Keratinocyte (primary cell): ENCODE data around the gene HEATR3. TPM values are rescaled to one million over a fixed set of nuclear protein-coding genes. Genes with fewer than 3 reads are reported as not detected.

Experiments
- DNase-seq: peaks from one replicate; pipeline ENCODE4 v3.0.0-alpha.2; 2011; ENCODE audit warnings: low read depth, missing footprints, low spot score
- FAIRE-seq: peaks from 2 replicates; lab custom pipeline; 2011; peaks lifted over from hg19 to GRCh38; lab: Jason Lieb, UNC
- H2AFZ ChIP-seq: 2 replicates; pipeline ENCODE4 v1.6.0; 2012; ENCODE audit warnings: low read length, control low read depth, inconsistent platforms; ENCODE audit not compliant: control insufficient read depth
- H3K27ac ChIP-seq: 2 replicates; pipeline ENCODE4 v1.5.1; 2011; ENCODE audit warnings: low read length; ENCODE audit not compliant: control insufficient read depth, insufficient read depth
- H3K27me3 ChIP-seq: 3 replicates; pipeline ENCODE4 v1.6.0; 2011; ENCODE audit warnings: low read length; ENCODE audit not compliant: control insufficient read depth, insufficient read depth; ENCODE audit errors: extremely low read depth
- H3K36me3 ChIP-seq, 2 experiments: 2 replicates in 1 of 2; 3 replicates in 1 of 2; pipeline ENCODE4 v1.5.1; 2011; ENCODE audit warnings: low read length in 2 of 2, mild to moderate bottlenecking in 1 of 2; ENCODE audit not compliant: control insufficient read depth in 2 of 2, insufficient read depth in 2 of 2; ENCODE audit errors: extremely low read depth in 1 of 2
- H3K4me1 ChIP-seq: 3 replicates; pipeline ENCODE4 v1.5.1; 2011; ENCODE audit warnings: low read length; ENCODE audit not compliant: control insufficient read depth, insufficient read depth; ENCODE audit errors: extremely low read depth
- H3K4me2 ChIP-seq: 3 replicates; pipeline ENCODE4 v1.6.0; 2011; ENCODE audit warnings: low read depth, low read length; ENCODE audit not compliant: control insufficient read depth, insufficient read depth; ENCODE audit errors: extremely low read depth
- H3K4me3 ChIP-seq, 3 experiments: fragments of 200-600 bp in 1 of 3; sonication (generic) in 1 of 3; 2 replicates in 2 of 3; 3 replicates in 1 of 3; pipeline ENCODE4 v1.5.1; 2011 to 2016; ENCODE audit warnings: low read length in 3 of 3, mild to moderate bottlenecking in 3 of 3, control low read depth in 2 of 3, inconsistent platforms in 1 of 3, low read depth in 1 of 3, mixed read lengths in 1 of 3, mixed run types in 1 of 3, moderate library complexity in 1 of 3; ENCODE audit not compliant: control insufficient read depth in 2 of 3, insufficient read depth in 2 of 3; ENCODE audit errors: extremely low read depth in 1 of 3
- H3K79me2 ChIP-seq: 2 replicates; pipeline ENCODE4 v1.6.0; 2012; ENCODE audit warnings: low read length; ENCODE audit not compliant: control insufficient read depth, insufficient read depth
- H3K9ac ChIP-seq: 3 replicates; pipeline ENCODE4 v1.6.0; 2011; ENCODE audit warnings: low read length; ENCODE audit not compliant: control insufficient read depth, insufficient read depth; ENCODE audit errors: extremely low read depth
- H3K9me1 ChIP-seq: 3 replicates; pipeline ENCODE4 v1.6.0; 2011; ENCODE audit warnings: low read length; ENCODE audit not compliant: control insufficient read depth, insufficient read depth; ENCODE audit errors: extremely low read depth
- H3K9me3 ChIP-seq: 2 replicates; pipeline ENCODE4 v1.5.1; 2012; ENCODE audit warnings: low read depth, low read length; ENCODE audit not compliant: control insufficient read depth
- H4K20me1 ChIP-seq: 3 replicates; pipeline ENCODE4 v1.6.0; 2011; ENCODE audit warnings: low read length; ENCODE audit not compliant: control insufficient read depth, insufficient read depth; ENCODE audit errors: extremely low read depth
- CTCF ChIP-seq, 3 experiments: IDR thresholded peaks in 1 of 3; conservative IDR thresholded peaks in 1 of 3; optimal IDR thresholded peaks in 1 of 3; 2 replicates in 2 of 3; 3 replicates in 1 of 3; pipeline versions ENCODE3 to v1.5.1; 2011; ENCODE audit warnings: low read length in 3 of 3, mild to moderate bottlenecking in 3 of 3, moderate library complexity in 2 of 3, control low read depth in 1 of 3, inconsistent platforms in 1 of 3; ENCODE audit not compliant: insufficient read depth in 2 of 3; ENCODE audit errors: extremely low read depth in 1 of 3
- EZH2 ChIP-seq: IDR thresholded peaks from one replicate; pipeline ENCODE4 v1.6.1; 2012; ENCODE audit warnings: inconsistent platforms, mild to moderate bottlenecking, low read length, moderate library complexity
- dilution Hi-C: fragments of 300-500 bp; cut with MboI; formaldehyde crosslinking; loops from one replicate; pipeline ENCODE4 v1.7.0; 2020; ENCODE audit warnings: low sequenced_read_pairs; ENCODE audit not compliant: extremely low pct_ligation_motif_present
- polyA plus RNA-seq, 5 experiments: library from polyadenylated mRNA; depleted of rRNA in 3 of 5; stranded (reverse) in 3 of 5; stranded (forward) in 1 of 5; unstranded in 1 of 5; fragments of >200 nt; gene quantifications; 1 replicate in 1 of 5; 2 replicates in 3 of 5; 3 replicates in 1 of 5; pipeline versions ENCODE4 v1.2.1 to v1.2.3, GENCODE V29; 2011 to 2012; ENCODE audit warnings: missing spikeins in 2 of 5, low read depth in 1 of 5, low replicate concordance in 1 of 5

HEATR3 gene
- polyA plus RNA-seq, 1 donor (not counting 4 experiments of a cell fraction or from before 2014, with no cell fraction given): 27.2 TPM

- no peak for FAIRE-seq
- H3K4me1 ChIP-seq: no peaks in the 10 kb centered on the region
- no peaks in the 10 kb centered on the region for H3K9me3 ChIP-seq
- DNase-seq: no peak
- no peak overlapping the region for H3K4me2 ChIP-seq
- H3K36me3 ChIP-seq: no peaks in the 10 kb centered on the region
- H3K79me2 ChIP-seq: no peaks in the 10 kb centered on the region
- H3K4me3 ChIP-seq: no peak overlapping the region
- TF ChIP-seq EZH2 (no peak), CTCF (optimal IDR thresholded peaks at IDR 0.05 in 1 of 3, IDR thresholded peaks at IDR 0.05 in 1 of 3, conservative IDR thresholded peaks at IDR 0.05 in 1 of 3; ENCODE audit: extremely low read depth in 1 of 3, insufficient read depth in 2 of 3, low read length in 3 of 3) (no peak)
- H3K27ac ChIP-seq: no peak overlapping the region
- no peak overlapping the region for H3K9ac ChIP-seq
- dilution Hi-C loops: no loop called here
- no peaks in the 10 kb centered on the region for H3K27me3 ChIP-seq
- no peaks in the 10 kb centered on the region for H3K9me1 ChIP-seq
- no peak overlapping the region for H2AFZ ChIP-seq
- H4K20me1 ChIP-seq: no peaks in the 10 kb centered on the region
Observed at GRCh38 chr16:50121278-50121677, 55.5 kb downstream of the HEATR3 start.

GRCh38 chr16:50121721-50122445, 56.1 kb downstream of the HEATR3 start:
- Histone ChIP-seq H3K4me3 (no peak overlapping the region), H2AFZ (no peak overlapping the region), H3K79me2 (no peaks in the 10 kb centered on the region), H3K9ac (no peak overlapping the region), H3K9me1 (no peaks in the 10 kb centered on the region), H3K9me3 (no peaks in the 10 kb centered on the region), H3K27me3 (no peaks in the 10 kb centered on the region), H3K36me3 (no peaks in the 10 kb centered on the region), H3K27ac (no peak overlapping the region), H4K20me1 (no peaks in the 10 kb centered on the region), H3K4me2 (no peak overlapping the region), H3K4me1 (no peaks in the 10 kb centered on the region)
- dilution Hi-C loops: no loop called here
- no peak for FAIRE-seq
- no peak for DNase-seq
- TF ChIP-seq EZH2 (no peak), CTCF (optimal IDR thresholded peaks at IDR 0.05 in 1 of 3, IDR thresholded peaks at IDR 0.05 in 1 of 3, conservative IDR thresholded peaks at IDR 0.05 in 1 of 3; ENCODE audit: extremely low read depth in 1 of 3, insufficient read depth in 2 of 3, low read length in 3 of 3) (no peak)
